Right forelimb (tissue), 1 donor: ENCODE measurements around the gene CD55.

ENCODE experiments used
- DNase-seq: peaks from one replicate; pipeline ENCODE4 v3.0.0-alpha.2; 2018

The CD55 gene

GRCh38 chr1:207364614-207365013 lies 43.1 kb downstream of the CD55 start:
- no peak for DNase-seq

- no peak for DNase-seq
Observed at GRCh38 chr1:207365063-207365462, 43.6 kb downstream of the CD55 start.

- no peak for DNase-seq
Observed at GRCh38 chr1:207366022-207366421, 44.5 kb downstream of the CD55 start.

- no peak for DNase-seq
Observed at GRCh38 chr1:207388721-207389120, 67.2 kb downstream of the CD55 start.

- no peak for DNase-seq
Observed at GRCh38 chr1:207389728-207390464, 68.4 kb downstream of the CD55 start.

- DNase-seq = no peak
Observed at GRCh38 chr1:207393610-207394009, 72.1 kb downstream of the CD55 start.

GRCh38 chr1:207396168-207396746 lies 74.8 kb downstream of the CD55 start:
- DNase-seq = no peak

- DNase-seq = no peak
Observed at GRCh38 chr1:207397525-207397926, 76.0 kb downstream of the CD55 start.

- no peak for DNase-seq
Observed at GRCh38 chr1:207398986-207399385, 77.5 kb downstream of the CD55 start.

GRCh38 chr1:207401578-207401977 lies 80.1 kb downstream of the CD55 start:
- no peak for DNase-seq

- no peak for DNase-seq
Observed at GRCh38 chr1:207402744-207403143, 81.3 kb downstream of the CD55 start.

- no peak for DNase-seq
Observed at GRCh38 chr1:207404849-207405525, 83.5 kb downstream of the CD55 start.

GRCh38 chr1:207405814-207406213 lies 84.3 kb downstream of the CD55 start:
- DNase-seq = no peak

GRCh38 chr1:207407655-207408260 lies 86.3 kb downstream of the CD55 start:
- DNase-seq = no peak
